GM18499 (cell line): Measurements from ENCODE around the gene TBC1D16.

Source experiments
- ATAC-seq: cut with Tn5 transposase; IDR thresholded peaks from one replicate; pipeline ENCODE4 v1.9.1; 2021; ENCODE audit warnings: moderate number of reproducible peaks; ENCODE audit not compliant: insufficient read depth, unreplicated experiment

Gene TBC1D16, protein sequence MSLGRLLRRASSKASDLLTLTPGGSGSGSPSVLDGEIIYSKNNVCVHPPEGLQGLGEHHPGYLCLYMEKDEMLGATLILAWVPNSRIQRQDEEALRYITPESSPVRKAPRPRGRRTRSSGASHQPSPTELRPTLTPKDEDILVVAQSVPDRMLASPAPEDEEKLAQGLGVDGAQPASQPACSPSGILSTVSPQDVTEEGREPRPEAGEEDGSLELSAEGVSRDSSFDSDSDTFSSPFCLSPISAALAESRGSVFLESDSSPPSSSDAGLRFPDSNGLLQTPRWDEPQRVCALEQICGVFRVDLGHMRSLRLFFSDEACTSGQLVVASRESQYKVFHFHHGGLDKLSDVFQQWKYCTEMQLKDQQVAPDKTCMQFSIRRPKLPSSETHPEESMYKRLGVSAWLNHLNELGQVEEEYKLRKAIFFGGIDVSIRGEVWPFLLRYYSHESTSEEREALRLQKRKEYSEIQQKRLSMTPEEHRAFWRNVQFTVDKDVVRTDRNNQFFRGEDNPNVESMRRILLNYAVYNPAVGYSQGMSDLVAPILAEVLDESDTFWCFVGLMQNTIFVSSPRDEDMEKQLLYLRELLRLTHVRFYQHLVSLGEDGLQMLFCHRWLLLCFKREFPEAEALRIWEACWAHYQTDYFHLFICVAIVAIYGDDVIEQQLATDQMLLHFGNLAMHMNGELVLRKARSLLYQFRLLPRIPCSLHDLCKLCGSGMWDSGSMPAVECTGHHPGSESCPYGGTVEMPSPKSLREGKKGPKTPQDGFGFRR

DNA sequence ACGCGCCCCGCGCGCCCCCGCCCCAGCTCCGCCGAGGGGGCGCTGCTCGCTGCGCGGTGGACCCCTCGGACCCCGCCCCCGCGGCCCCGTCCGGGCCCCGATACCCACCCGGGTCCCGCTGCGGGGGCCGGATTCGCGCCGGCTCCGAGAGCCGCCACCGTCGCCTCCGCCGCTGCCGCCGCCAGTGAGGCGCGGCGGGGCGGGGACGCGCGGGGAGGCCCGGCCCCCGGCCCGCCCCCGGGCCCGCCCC lies at the start of gene TBC1D16:
Gene TBC1D16, minus strand, starts transcription at position 186 of the 250 bp plus-strand sequence. CDS start 22,325 bp downstream, outside the sequence.
- no peak for ATAC-seq

DNA sequence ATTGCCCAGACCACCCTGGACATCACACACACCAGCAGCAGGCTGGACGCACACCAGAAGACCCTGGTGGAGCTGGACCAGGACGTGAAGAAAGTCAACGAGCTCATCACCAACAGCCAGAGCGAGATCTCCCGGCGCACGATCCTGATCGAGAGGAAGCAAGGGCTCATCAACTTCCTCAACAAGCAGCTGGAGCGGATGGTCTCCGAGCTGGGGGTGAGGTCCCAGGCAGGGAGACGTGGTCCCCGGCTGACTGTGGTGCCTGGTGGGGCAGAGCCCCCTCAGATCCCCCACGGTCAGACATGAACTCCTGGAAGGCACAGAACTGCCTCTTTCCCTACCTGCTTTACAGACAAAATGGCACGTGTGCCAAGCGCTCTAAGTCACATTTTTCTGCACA lies 49.1 kb upstream of the TBC1D16 start:
- no peak for ATAC-seq

DNA sequence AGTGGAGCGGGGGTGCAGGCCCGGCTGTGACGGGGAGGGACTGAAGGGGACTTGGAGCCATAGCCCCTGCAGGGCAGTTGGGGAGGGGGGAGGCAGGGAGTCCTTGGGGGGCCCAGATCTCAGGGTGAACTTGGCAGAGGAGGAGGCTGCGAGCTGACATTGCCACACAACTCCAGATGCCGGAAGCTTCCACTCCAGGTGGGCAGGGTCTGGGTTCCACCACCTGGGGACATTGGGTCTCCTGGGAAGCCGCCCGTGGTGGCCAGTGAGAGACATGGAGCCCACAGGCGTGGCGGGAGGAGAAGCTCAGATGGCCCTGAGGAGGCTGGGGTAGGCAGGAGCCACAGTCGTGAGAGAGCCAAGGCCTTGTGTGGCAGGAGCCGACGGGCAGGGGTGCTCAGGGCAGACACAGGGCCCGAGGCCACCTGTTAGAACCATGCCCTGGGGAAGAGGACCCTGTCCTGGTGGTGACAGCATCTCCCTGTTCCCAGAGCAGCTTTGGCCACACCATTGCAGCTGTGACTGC lies 47.5 kb upstream of the TBC1D16 start:
- no peak for ATAC-seq

DNA sequence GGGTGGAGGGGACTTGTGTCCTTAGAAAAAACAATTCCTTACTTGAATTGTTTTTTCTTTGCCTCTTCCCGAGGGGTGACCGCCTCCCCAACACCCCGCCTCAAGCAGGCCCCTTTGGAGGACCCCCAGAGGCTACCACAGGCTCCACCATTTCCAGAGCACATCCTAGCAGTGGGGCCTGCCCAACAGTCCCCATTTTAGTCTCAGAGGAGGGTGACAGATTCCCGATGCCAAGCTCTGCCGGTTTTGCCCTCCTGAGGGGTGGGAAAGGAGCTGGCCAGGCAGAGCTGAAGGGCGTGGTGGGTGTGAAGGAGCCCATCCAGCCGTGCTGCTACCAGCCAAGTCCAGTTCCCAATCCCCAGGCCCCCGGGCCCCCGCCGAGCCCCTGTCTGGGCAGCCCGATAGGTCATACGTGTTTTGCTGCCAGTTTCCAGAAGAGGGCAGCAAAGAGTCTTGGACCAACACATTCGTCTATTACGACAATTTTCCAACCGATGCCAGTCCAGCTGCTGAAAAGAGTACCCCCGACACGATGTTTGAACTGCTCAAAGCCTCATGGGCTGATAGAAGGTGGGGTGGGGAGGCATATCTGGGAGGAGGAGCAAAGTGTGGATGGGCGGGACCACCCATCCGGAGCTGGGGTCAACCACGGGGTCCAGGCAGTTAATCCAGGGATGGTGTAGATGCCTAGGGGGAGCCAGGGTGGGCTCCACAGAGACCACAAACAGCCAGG lies 46.9 kb upstream of the TBC1D16 start:
- ATAC-seq: no peak

DNA sequence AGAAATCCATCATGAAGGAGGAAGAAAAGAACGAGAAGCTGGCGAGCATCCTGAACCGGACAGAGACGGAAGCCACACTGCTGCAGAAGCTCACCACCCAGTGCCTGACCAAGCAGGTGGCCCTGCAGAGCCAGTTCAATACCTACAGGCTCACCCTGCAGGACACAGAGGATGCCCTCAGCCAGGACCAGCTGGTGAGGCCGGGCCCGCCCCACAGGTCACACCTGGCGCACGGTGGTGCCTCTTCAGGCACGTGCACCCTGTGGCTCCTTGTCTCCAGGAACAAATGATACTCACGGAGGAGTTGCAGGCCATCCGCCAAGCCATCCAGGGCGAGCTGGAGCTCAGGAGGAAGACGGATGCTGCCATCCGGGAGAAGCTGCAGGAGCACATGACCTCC lies 45.9 kb upstream of the TBC1D16 start:
- ATAC-seq: no peak

DNA sequence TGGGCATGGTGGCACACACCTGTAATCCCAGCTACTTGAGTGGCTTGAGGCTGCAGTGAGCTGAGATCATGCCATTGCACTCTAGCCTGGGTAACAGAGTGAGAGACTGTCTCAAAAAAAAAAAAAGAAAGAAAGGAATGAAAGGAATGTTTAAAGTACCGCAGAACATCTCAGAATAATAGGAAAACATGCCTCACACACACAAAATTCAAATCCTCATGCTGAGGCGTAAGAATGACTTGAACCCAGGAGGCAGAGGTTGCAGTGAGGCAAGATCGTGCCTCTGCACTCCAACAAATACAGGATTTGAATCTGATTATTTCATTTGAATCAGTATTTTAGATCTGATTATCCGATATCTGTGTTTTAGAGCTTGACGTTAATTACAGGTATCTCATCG lies 44.4 kb upstream of the TBC1D16 start:
- ATAC-seq: no peak

DNA sequence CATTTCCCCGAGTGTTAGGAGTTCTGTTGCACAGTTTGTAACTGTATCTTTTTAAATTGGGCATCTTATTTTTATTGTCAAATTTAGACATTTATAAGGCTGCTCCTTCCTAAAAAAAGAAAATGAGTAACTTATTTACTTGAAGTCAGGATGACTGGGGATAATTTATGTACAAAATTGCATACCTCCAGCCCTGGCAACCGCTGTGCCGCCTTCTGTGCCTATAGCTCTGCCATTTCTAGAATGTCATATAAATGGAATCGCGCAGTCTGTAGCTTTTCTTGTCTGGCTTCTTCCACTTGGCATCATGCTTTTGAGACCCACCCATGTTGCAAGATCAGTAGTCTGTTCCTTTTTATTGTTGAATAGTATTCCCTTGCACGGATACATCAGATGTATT lies 36.7 kb upstream of the TBC1D16 start:
- ATAC-seq: no peak

DNA sequence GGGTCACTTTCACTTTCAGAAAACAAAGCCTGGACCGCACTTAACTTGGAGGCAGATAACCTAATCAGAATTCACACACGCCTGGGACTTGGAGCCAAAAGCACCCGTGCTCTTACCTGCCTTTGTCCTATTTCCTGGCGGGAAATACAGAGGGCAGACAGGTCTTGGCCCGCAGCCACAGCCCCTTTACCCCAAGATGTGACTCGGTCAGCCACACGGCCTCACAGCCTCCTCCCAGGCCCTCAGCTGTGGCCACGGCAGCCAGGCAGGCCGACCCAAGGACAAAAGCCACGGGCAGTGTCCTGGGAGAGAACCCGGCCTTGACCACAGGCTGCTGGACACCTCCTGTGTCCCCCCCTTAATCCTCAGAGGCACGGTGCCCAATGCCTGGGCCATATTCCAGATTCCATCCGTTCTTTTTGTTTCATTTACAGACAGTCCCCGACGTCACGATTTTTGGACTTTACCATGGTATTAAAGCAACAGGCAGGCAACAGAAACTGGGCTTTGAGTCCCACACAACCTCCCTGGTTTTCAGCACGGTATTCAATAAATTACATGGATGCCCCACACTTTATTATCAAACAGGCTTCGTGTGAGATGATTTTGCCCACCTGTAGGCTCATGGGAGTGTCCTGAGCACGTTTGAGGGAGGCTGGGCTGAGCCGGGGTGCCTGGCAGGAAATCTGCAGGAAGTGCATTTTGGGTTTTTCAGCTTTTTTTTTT lies 35.6 kb upstream of the TBC1D16 start:
- no peak for ATAC-seq

DNA sequence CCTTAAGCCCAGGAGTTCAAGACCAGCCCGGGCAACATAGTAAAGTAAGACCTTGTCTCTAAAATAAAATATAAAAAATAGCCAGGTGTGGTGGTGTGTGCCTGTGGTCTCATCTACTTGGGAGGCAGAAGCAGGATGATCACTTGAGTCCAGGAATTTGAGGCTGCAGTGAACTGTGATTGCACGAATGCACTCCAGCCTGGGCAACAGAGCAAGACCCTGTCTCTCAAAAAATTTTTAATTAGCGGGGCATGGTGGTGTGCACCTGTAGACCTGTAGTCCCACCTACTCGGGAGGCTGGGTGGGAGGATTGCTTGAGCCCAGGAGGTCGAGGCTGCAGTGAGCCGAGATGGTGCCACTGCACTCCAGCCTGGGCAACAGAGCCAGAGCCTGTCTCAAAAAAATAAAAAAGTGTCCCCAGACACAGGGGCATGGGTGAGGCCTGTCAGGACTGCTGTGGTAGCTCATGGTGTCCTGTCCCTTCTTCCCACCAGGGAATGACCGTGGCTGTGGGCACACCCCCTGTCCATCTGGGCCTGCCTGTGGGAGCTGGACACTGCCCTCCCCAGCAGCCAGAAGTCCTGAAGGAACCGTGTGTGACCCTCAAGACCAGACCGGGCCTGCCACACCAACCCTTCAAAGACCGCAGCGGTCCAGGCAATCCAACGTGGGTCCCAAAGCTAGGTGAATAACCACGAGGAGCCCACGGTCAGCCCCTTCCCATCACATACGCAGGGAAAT lies 34.9 kb upstream of the TBC1D16 start:
- no peak for ATAC-seq

DNA sequence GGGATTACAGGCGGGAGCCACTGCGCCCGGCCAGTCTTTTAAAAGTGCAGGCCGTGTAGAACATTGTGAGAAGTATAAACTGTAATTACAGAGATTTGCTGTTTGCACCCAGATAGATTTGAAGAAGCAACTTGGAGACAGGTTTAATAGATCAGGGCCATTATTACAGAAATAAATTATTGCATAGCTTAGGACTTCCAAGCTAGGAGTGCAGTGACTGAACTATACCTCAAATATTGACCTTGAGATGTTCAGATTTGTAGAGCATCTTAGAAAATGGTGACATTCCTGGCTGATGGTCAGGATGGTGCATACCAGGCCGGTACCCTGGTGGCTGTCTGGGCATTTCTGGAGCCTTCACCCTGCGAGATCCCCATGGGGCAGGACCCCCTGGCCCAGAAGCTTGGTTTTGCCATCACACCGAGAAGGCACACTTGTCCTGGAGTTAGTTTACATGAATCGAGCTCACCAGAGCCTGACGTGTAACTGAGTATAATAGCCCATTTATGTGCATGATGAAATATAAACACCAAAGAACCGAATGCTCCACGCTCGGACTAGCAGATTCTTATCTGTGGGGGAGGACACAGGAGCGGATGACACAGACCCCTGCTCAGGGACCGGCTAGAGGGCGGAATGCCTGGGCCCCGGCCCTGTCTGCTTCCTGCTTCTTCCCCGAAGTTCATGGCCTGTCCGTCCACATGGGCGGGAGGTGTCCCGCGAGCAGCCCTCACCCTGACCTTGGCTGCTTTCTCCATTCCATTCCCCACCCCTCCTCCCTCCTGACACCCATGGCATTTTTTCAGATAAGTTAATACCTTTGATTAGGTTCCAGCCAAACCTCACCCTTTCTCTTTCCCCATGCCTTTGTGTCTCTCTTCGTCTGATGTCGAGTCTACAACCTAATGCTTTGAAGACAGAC lies 32.9 kb upstream of the TBC1D16 start:
- no peak for ATAC-seq

DNA sequence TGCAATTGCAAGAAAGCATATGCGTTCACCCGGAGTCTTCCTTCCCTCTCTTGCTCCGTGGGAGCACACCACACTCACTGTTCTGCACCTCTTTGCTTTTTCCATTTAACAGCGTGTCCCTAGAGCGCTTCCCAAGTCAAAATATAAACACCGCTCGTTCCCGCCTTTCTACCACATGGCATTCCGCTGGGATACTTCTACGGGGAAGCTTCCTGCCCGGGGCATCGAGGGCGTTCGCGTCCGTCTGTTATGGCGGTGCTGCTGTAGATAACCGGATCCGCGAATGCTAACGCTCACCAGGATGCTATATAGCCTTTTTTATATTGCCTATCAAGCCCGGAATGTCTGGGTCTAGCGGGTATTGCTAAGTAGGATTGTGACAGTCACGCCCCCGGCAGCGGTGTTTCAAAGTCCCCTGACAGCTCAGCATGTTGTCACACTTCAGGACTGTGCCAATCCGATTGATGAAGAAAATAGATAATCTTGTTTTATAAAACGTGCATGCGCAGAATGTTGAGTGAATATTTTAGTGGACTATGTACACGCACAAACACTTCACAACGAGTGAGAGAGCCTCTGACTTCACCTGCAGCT lies 31.8 kb upstream of the TBC1D16 start:
- no peak for ATAC-seq

DNA sequence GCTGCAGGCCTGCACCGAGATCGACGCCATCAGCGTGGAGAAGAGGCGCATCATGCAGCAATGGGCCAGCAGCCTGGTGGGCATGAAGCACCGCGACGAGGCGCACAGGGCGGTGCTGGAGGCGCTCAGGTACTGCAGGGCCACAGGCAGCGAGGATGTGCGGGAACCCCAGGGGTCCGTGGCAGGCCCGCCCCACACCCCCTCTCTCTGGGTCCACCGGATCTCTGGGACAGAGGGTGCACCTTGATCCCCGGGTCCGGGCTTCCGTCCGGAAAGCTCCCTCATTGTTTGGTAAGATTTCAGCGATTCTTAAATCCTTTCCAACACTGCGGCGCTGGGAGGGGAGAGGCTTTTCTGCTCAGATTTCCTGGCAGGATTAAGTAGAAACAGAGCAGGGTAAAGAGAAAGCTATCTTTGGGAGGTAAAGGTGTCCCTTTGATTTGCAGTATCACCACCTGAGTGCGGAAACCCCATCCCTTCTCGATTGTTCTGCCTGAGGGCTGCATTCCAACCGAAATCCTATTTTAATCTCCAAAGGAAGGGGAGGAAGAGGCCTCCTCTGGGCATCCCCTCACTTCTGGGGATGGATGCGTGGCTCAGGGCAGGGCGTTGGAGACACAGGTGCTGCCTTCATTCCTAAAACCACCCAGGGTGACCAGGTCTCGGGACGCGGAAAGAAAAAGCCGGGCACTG lies 30.0 kb upstream of the TBC1D16 start:
- no peak for ATAC-seq

DNA sequence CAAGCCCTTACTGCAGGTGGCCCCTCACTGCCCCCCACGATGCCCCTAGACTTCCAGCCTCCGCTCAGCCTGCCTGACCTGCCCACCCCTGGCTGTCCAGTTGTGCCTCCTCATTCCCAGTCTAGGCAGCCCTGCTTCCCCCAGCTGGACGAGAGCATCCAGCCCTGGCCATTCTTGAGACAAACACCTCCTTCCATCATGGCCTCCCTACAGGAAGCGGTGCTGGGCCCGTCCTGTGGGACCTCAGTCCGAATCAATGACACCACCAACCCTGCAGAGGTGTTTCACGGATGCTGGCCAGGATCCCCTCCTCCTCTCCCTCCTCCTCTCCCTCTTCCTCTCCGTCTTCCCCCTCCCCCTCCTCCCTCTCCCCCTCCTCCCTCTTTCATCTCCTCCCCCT lies 29.0 kb upstream of the TBC1D16 start:
- ATAC-seq: no peak

DNA sequence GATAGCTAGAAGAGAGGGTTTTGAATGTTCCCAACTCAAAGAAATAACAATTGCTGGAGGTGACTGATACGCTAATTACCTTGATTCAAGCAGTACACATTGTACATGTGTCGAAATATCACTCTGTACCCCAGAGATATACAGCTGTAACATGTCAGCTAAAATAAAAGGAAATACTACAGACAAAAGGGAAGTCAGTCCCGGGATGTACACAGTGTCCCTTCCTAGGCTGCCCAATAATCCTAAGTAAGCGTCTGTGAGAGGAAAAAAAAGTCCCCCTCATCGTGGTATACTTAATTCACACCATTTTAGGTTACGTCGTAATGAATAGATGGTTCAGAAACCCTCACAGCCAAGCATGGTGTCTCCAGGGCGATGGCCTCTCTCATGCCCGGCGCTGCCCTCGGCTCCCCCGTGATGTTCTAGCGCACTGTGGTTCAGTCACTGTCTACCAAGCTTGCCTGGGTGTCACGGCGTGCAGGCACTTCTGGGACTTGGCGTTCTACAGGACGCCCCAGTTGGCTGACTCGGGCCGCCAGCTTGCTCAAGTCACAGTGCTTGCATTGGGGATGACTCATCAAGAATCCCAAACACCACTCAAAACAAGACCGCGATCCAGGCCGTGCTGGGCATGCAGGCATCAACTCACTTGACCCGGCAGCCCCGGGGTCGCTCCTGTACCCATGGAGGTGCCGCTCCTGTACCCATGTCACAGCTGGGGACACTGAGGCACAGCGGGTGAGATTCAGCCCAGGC lies 28.3 kb upstream of the TBC1D16 start:
- no peak for ATAC-seq

DNA sequence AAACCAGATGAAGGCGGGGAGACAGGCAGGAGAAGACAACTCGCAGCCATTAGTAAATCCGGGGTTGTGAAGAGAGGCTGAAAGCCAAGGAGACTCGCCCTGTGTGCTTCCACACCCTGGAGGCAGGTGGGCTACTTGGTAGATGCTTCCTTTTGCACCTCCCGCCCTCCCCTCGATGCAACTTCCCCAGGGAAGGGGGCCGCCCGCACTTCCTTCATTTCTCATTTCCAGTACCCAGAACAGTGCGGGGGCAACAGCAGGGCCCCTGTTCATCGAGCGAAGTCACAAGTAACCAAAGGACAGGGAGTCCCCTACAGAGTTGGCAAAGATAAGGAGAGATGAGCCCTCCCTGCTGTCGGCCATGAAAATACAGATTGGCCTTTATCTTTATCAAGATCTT lies 25.7 kb upstream of the TBC1D16 start:
- ATAC-seq: no peak

DNA sequence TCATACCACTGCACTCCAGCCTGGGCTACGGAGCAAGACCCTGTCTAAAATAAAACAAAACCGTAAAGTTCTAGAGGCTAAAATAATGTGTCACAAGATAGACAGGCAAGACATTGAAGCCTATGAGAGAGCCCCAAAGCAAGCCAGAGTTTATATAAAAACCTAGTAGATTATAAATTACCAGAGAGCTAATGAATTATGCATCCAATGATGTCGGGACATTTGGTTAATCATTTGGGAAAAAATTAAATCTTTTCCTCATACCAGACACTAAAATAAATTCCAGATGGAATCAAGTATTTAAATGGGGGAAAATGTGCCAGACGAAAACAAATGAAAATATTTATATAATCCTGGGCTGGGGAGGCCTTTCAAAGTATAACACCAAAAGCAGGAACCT lies 25.0 kb upstream of the TBC1D16 start:
- no peak for ATAC-seq

DNA sequence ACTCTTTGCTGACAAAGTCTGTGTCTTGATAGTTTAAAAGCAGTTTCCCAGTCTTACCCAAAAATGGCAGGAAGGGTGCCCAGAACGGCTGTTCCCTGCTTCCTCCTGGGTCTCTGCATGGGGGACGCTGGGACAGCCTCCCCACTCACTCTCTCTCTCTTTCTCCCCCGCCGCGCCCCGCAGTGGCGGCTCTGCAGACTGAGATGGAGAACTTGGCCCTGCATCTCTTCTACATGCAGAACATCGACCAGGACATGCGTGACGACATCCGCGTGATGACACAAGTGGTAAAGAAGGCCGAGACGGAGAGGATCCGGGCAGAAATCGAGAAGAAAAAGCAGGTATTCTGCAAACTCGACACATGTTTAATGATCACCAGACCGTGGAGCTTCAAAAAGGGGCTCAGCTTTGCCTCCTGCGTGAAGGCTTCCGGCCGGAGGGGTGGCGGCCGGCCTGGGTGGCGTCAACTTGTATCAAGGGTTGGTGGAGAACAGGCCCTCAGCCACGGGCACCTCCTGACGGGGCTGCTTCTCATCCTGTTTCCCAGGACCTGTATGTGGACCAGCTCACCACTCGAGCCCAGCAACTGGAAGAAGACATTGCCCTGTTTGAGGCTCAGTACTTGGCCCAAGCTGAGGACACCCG lies 22.8 kb upstream of the TBC1D16 start:
- no peak for ATAC-seq
